ENCODE measurements around the gene BTRC. TPM values are rescaled to one million over a fixed set of nuclear protein-coding genes. Genes with fewer than 3 reads are reported as not detected.
A peak's percentile ranks its signal among the peaks of the same experiment; 100 is the strongest.

The BTRC gene
- polyA plus RNA-seq, 3 donors, result 2.8 to 4.3 (median 3.1) TPM

DNA sequence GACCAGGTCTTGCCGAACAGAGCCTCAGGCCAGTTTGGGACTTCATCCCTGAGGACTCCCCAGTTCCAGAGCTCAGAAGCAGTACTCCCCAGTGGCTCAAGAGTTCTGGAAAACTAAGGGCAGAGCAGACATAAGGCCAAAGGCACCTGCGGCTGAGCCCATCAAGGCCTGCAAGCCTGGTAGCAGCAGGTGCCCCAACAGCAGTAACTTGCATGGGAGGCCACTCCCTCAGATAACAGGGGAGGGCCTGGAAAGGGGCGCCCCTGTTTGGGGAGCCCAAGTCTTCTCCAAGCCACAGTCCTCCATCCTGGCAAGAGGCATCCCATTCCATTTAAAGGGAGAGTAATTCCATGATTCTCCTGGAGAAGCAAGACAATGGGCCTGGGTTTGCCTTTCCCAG is 221.1 kb downstream of the BTRC start:
- no peak overlapping the region for H3K4me2 ChIP-seq (replicated peaks; ENCODE audit: extremely low read depth, low read length, poor library complexity, severe bottlenecking)

DNA sequence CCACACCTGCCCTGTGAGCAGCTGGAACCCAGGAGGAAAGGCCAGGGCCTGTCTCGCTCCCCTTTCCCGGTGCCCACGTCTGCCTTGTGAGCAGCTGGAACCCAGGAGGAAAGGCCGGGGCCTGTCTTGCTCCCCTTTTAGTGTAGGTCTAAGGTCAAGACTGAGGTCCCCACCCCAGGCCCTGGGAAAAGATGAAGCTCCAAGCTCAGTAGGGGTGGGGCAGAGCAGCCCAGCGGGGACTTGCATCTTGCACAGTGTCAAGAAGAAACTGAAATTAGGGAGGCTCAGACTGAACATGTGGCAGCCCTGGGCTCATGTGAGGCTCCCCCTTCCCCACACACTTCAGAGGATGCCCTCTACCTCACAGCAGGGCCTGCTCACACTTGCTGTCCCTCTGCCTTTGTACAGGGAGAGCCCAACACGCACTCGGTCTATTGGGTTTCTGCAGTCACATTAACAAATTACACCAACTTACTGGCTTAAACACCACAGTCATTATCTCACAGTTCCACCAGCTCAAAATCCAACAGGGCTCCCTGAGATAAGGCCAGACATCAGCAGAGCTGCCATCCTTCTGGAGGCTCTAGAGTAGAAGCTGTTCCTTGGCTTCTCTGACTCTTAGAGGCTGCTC is 221.7 kb downstream of the BTRC start:
- H3K4me2 ChIP-seq (replicated peaks; ENCODE audit: extremely low read depth, low read length, poor library complexity, severe bottlenecking), result no peak overlapping the region
- TF ChIP-seq, protein P1, sequence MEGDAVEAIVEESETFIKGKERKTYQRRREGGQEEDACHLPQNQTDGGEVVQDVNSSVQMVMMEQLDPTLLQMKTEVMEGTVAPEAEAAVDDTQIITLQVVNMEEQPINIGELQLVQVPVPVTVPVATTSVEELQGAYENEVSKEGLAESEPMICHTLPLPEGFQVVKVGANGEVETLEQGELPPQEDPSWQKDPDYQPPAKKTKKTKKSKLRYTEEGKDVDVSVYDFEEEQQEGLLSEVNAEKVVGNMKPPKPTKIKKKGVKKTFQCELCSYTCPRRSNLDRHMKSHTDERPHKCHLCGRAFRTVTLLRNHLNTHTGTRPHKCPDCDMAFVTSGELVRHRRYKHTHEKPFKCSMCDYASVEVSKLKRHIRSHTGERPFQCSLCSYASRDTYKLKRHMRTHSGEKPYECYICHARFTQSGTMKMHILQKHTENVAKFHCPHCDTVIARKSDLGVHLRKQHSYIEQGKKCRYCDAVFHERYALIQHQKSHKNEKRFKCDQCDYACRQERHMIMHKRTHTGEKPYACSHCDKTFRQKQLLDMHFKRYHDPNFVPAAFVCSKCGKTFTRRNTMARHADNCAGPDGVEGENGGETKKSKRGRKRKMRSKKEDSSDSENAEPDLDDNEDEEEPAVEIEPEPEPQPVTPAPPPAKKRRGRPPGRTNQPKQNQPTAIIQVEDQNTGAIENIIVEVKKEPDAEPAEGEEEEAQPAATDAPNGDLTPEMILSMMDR (IDR thresholded peaks at IDR 0.05), result no peak
- H3K4me3 Mint-ChIP-seq, result no peak overlapping the region
- peaks cover 0 to 7% (median 3%) of the 10 kb centered on the region in 7 donors for H3K9me3 Mint-ChIP-seq
- no peak overlapping the region for H2AFZ ChIP-seq (ENCODE audit: insufficient read depth, low read depth, low read length, poor library complexity, severe bottlenecking)
- peaks cover 0 to 8% of the 10 kb centered on the region in 2 donors for H3K9me3 ChIP-seq (replicated peaks in 1 of 2; ENCODE audit: control insufficient read depth in 1 of 2, insufficient read depth in 1 of 2, low read length in 2 of 2)
- H3K9ac ChIP-seq (ENCODE audit: insufficient read depth, low read length, poor library complexity, severe bottlenecking), result no peak overlapping the region
- peaks cover 30 to 48% of the 10 kb centered on the region in 2 donors for H3K36me3 Mint-ChIP-seq
- H3K27me3 Mint-ChIP-seq (ENCODE audit: low read depth in 3 of 3), result peaks cover 2 to 3% (median 3%) of the 10 kb centered on the region in 3 donors
- H3K27me3 ChIP-seq (ENCODE audit: control insufficient read depth in 2 of 2, insufficient read depth in 2 of 2, low read length in 2 of 2), result no peaks in the 10 kb centered on the region
- peaks cover 35 to 42% of the 10 kb centered on the region in 2 donors for H3K36me3 ChIP-seq (replicated peaks in 1 of 2; ENCODE audit: control insufficient read depth in 1 of 2, insufficient read depth in 2 of 2, low read length in 2 of 2)
- intact Hi-C loops (cut with micrococcal nuclease), result no loop called here
- H3K4me3 ChIP-seq (replicated peaks in 1 of 3; ENCODE audit: low read depth in 2 of 3, low read length in 3 of 3), result no peak overlapping the region
- peaks cover 6% of the 10 kb centered on the region for H3K4me1 Mint-ChIP-seq
- WGBS (ENCODE audit: insufficient coverage), result 91% methylated on average over 6 of the region's 7 CpGs
- peaks cover 6 to 7% of the 10 kb centered on the region in 2 donors for H3K4me1 ChIP-seq (ENCODE audit: control insufficient read depth in 1 of 2, insufficient read depth in 2 of 2, low read length in 2 of 2)
- H3K79me2 ChIP-seq (ENCODE audit: insufficient read depth, low read length), result no peaks in the 10 kb centered on the region
- peak overlapping the region in 1 of 7 donors; percentile 30 for H3K27ac Mint-ChIP-seq
- H3K27ac ChIP-seq (ENCODE audit: low read depth in 1 of 2, low read length in 2 of 2), result no peak overlapping the region
- DNase-seq, result no peak
- no peaks in the 10 kb centered on the region for H4K20me1 ChIP-seq (ENCODE audit: insufficient read depth, low read length)

More for the DNA sequence above, 221.1 kb downstream of the BTRC start:
- Mint-ChIP-seq H3K27ac (no peak overlapping the region), H3K36me3 (peaks cover 28 to 42% of the 10 kb centered on the region in 2 donors), H3K4me1 (peaks cover 8% of the 10 kb centered on the region), H3K9me3 (peaks cover 0 to 7% (median 3%) of the 10 kb centered on the region in 7 donors), H3K27me3 (ENCODE audit: low read depth in 3 of 3) (peaks cover 2 to 3% (median 3%) of the 10 kb centered on the region in 3 donors), H3K4me3 (no peak overlapping the region)
- TF ChIP-seq, protein P1 (IDR thresholded peaks at IDR 0.05), result no peak
- no peaks in the 10 kb centered on the region for H3K27me3 ChIP-seq (ENCODE audit: control insufficient read depth in 2 of 2, insufficient read depth in 2 of 2, low read length in 2 of 2)
- WGBS (ENCODE audit: insufficient coverage), result 90% methylated on average over 2 of the region's 3 CpGs
- H3K9ac ChIP-seq (ENCODE audit: insufficient read depth, low read length, poor library complexity, severe bottlenecking), result no peak overlapping the region
- H3K4me3 ChIP-seq (replicated peaks in 1 of 3; ENCODE audit: low read depth in 2 of 3, low read length in 3 of 3), result no peak overlapping the region
- peaks cover 0 to 8% of the 10 kb centered on the region in 2 donors for H3K9me3 ChIP-seq (replicated peaks in 1 of 2; ENCODE audit: control insufficient read depth in 1 of 2, insufficient read depth in 1 of 2, low read length in 2 of 2)
- intact Hi-C loops (cut with micrococcal nuclease), result no loop called here
- peaks cover 9 to 13% of the 10 kb centered on the region in 2 donors for H3K4me1 ChIP-seq (ENCODE audit: control insufficient read depth in 1 of 2, insufficient read depth in 2 of 2, low read length in 2 of 2)
- H2AFZ ChIP-seq (ENCODE audit: insufficient read depth, low read depth, low read length, poor library complexity, severe bottlenecking), result no peak overlapping the region
- DNase-seq, result no peak
- H3K79me2 ChIP-seq (ENCODE audit: insufficient read depth, low read length), result no peaks in the 10 kb centered on the region
- no peak overlapping the region for H3K27ac ChIP-seq (ENCODE audit: low read depth in 1 of 2, low read length in 2 of 2)
- no peaks in the 10 kb centered on the region for H4K20me1 ChIP-seq (ENCODE audit: insufficient read depth, low read length)
- peaks cover 30 to 36% of the 10 kb centered on the region in 2 donors for H3K36me3 ChIP-seq (replicated peaks in 1 of 2; ENCODE audit: control insufficient read depth in 1 of 2, insufficient read depth in 2 of 2, low read length in 2 of 2)
